ENCODE results near the gene FSTL1. TPM values are rescaled to one million over a fixed set of nuclear protein-coding genes. Genes with fewer than 3 reads are reported as not detected.

FSTL1 gene
- total and polyA plus RNA-seq, 2 of the 8 experiments (the other 6 are each of a cell fraction or from before 2014, with no cell fraction given), result 158 to 516 TPM

DNA sequence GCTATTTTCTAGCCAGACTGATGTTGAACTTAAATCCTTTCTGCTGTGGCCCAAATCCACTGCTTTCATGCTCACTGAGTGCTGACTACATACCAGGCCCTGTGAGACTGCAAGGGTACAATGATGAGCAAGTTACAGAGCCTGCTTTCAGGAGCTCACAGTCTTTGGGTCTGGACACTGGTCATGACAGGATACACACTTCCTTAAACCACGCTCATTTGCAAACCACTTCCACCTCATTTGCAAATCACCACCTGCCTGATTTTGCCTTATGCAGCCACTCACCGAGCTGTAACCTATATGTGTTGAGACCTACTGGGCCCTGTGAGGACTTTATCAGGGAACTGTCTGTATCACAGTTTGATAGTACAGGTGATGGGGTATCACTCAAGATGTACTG is 51.4 kb downstream of the FSTL1 start:
- Histone ChIP-seq H3K18ac (ENCODE audit: extremely low read depth, low read length) (no peak overlapping the region), H4K8ac (ENCODE audit: extremely low read depth, insufficient read depth, low read length) (no peak overlapping the region), H3K14ac (ENCODE audit: insufficient read length) (no peak overlapping the region), H4K5ac (ENCODE audit: insufficient read length, low read depth, low read length) (no peak overlapping the region), H2BK12ac (ENCODE audit: low read depth, low read length) (no peak overlapping the region), H3K56ac (replicated peaks; ENCODE audit: insufficient read length, low read depth, low read length) (no peak overlapping the region), H2AFZ (ENCODE audit: low read length) (no peak overlapping the region), H4K20me1 (replicated peaks in 1 of 2; ENCODE audit: control insufficient read depth in 1 of 2, insufficient read depth in 2 of 2, low read length in 2 of 2) (peaks cover 2 to 3% of the 10 kb centered on the region in 2 experiments), H4K91ac (replicated peaks; ENCODE audit: insufficient read length, low read length) (no peak overlapping the region), H3K4me2 (ENCODE audit: insufficient read depth in 1 of 2, low read depth in 2 of 2, low read length in 2 of 2) (no peak overlapping the region), H3K4me3 (ENCODE audit: extremely low read depth in 1 of 4, insufficient read depth in 2 of 4, low read depth in 3 of 4, low read length in 4 of 4) (no peak overlapping the region), H3K27ac (ENCODE audit: low read depth, low read length) (no peak overlapping the region), H2AK5ac (ENCODE audit: low read depth, low read length) (no peak overlapping the region), H3K79me2 (ENCODE audit: control insufficient read depth in 1 of 2, insufficient read depth in 2 of 2, low read length in 2 of 2) (no peaks in the 10 kb centered on the region), H3K9me3 (ENCODE audit: insufficient read depth in 2 of 2, low read depth in 1 of 2, low read length in 1 of 2) (no peaks in the 10 kb centered on the region), H3K36me3 (ENCODE audit: control insufficient read depth in 2 of 4, insufficient read depth in 4 of 4, low read length in 3 of 4) (peaks cover 44 to 99% (median 86%) of the 10 kb centered on the region in 4 experiments), H2BK20ac (ENCODE audit: low read length) (no peak overlapping the region), H3K27me3 (replicated peaks in 1 of 4; ENCODE audit: control insufficient read depth in 3 of 4, extremely low read depth in 1 of 4, insufficient read depth in 3 of 4, low read length in 3 of 4) (no peaks in the 10 kb centered on the region), H2BK120ac (replicated peaks; ENCODE audit: low read depth, low read length) (no peak overlapping the region), H3K23me2 (ENCODE audit: low read depth, low read length) (no peaks in the 10 kb centered on the region), H2BK5ac (ENCODE audit: low read depth, low read length) (no peak overlapping the region), H3K4ac (replicated peaks; ENCODE audit: insufficient read length, low read depth, low read length) (no peak overlapping the region), H3K79me1 (ENCODE audit: low read depth, low read length) (no peaks in the 10 kb centered on the region), H2BK15ac (ENCODE audit: low read length) (no peak overlapping the region), H3K9ac (replicated peaks in 1 of 4; ENCODE audit: extremely low read depth in 1 of 4, low read depth in 3 of 4, low read length in 3 of 4) (no peak overlapping the region), H3K23ac (ENCODE audit: insufficient read length) (no peak overlapping the region), H3K4me1 (replicated peaks in 1 of 4; ENCODE audit: control insufficient read depth in 3 of 4, insufficient read depth in 4 of 4, low read length in 3 of 4) (no peaks in the 10 kb centered on the region)
- ChIA-PET POLR2A (ENCODE audit: partially characterized antibody) (interaction anchor here (1.2 kb wide), 1 partner anchor 18 kb away, joined by 3 read pairs; no protein-coding TSS in a partner anchor), CTCF (ENCODE audit: partially characterized antibody) (interaction anchor here (1.3 kb wide), 1 partner anchor 154 kb away, joined by 4 read pairs; no protein-coding TSS in a partner anchor)
- no peak for FAIRE-seq
- DNase-seq (ENCODE audit: low read depth in 1 of 2, low spot score in 2 of 2), result no peak
- 87% methylated on average over 2 of the region's 2 CpGs; no CpG with 5 or more reads in 1 of the 2 experiments for WGBS, 2 experiments (ENCODE audit: extremely low coverage in 1 of 2, insufficient coverage in 1 of 2, insufficient read length in 1 of 2, insufficient replicate concordance in 2 of 2, low coverage in 1 of 2, low lambda C conversion rate in 2 of 2, missing lambda C conversion rate in 1 of 2)
- TF ChIP-seq KDM1A (IDR thresholded peaks at IDR 0.05; ENCODE audit: borderline replicate concordance, low read length), result no peak
- TF ChIP-seq TAF7 (optimal IDR thresholded peaks at IDR 0.05; ENCODE audit: borderline replicate concordance, low read depth, low read length), result no peak
- TF ChIP-seq CEBPB (IDR thresholded peaks at IDR 0.05; ENCODE audit: low read depth, low read length), result no peak
- no peak for TF ChIP-seq TBP (IDR thresholded peaks at IDR 0.05; ENCODE audit: low read depth, low read length)
- no peak for TF ChIP-seq BACH1 (IDR thresholded peaks at IDR 0.05; ENCODE audit: low read length)
- TF ChIP-seq SP4 (IDR thresholded peaks at IDR 0.05; ENCODE audit: low read length), result no peak
- TF ChIP-seq SRF (IDR thresholded peaks at IDR 0.05; ENCODE audit: low read depth, low read length), result no peak
- TF ChIP-seq CHD1 (IDR thresholded peaks at IDR 0.05; ENCODE audit: low read depth, low read length), result no peak
- TF ChIP-seq, protein P1, sequence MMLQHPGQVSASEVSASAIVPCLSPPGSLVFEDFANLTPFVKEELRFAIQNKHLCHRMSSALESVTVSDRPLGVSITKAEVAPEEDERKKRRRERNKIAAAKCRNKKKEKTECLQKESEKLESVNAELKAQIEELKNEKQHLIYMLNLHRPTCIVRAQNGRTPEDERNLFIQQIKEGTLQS (IDR thresholded peaks at IDR 0.05; ENCODE audit: insufficient read depth, low read depth, low read length), result no peak
- TF ChIP-seq CBX5 (IDR thresholded peaks at IDR 0.05; ENCODE audit: low read depth, low read length), result no peak
- TF ChIP-seq JUN (IDR thresholded peaks at IDR 0.05; ENCODE audit: low read depth, low read length), result no peak
